ENCODE measurements around the gene ESYT2. TPM values are rescaled to one million over a fixed set of nuclear protein-coding genes. Genes with fewer than 3 reads are reported as not detected.

The ESYT2 gene
- total RNA-seq, 1 experiment from 2014 or later, result 37.5 TPM

GRCh38 chr7:158722574-158723237 is 106.6 kb downstream of the ESYT2 start:
- Histone ChIP-seq H3K27ac (ENCODE audit: low read depth, low read length, poor library complexity, severe bottlenecking) (no peak overlapping the region), H3K9me3 (ENCODE audit: low read depth, low read length, poor library complexity, severe bottlenecking) (no peaks in the 10 kb centered on the region)

GRCh38 chr7:158720112-158720511 is 109.2 kb downstream of the ESYT2 start:
- intact Hi-C loops (cut with micrococcal nuclease; ENCODE audit: unreplicated experiment), result no loop called here
- POLR2A ChIA-PET (ENCODE audit: low non-redundant PET), result no interaction called here
- CTCF ChIA-PET, result no interaction called here
- H3K4me3 ChIP-seq (ENCODE audit: low read depth, low read length, poor library complexity, severe bottlenecking), result no peak overlapping the region
- no peaks in the 10 kb centered on the region for H3K4me1 ChIP-seq (ENCODE audit: insufficient read depth, low read length, poor library complexity, severe bottlenecking)
- DNase-seq (ENCODE audit: low spot score), result no peak
- BruUV-seq (replicated peaks), result no TSS peak
- TF ChIP-seq EZH2 (IDR thresholded peaks at IDR 0.05; ENCODE audit: borderline replicate concordance, low read depth, low read length, poor library complexity, severe bottlenecking) (no peak), CTCF (conservative IDR thresholded peaks at IDR 0.05; ENCODE audit: low read depth, low read length) (no peak)
- no peaks in the 10 kb centered on the region for H3K9me3 ChIP-seq (ENCODE audit: low read depth, low read length, poor library complexity, severe bottlenecking)
- no peaks in the 10 kb centered on the region for H3K36me3 ChIP-seq (ENCODE audit: insufficient read depth, low read length, poor library complexity, severe bottlenecking)
- H3K27me3 ChIP-seq (replicated peaks; ENCODE audit: insufficient read depth, low read depth, low read length, poor library complexity), result peaks cover 32% of the 10 kb centered on the region
- no peak overlapping the region for H3K27ac ChIP-seq (ENCODE audit: low read depth, low read length, poor library complexity, severe bottlenecking)

More at GRCh38 chr7:158722574-158723237, 106.6 kb downstream of the ESYT2 start:
- no peaks in the 10 kb centered on the region for H3K4me1 ChIP-seq (ENCODE audit: insufficient read depth, low read length, poor library complexity, severe bottlenecking)
- H3K27me3 ChIP-seq (replicated peaks; ENCODE audit: insufficient read depth, low read depth, low read length, poor library complexity), result peaks cover 17% of the 10 kb centered on the region
- H3K36me3 ChIP-seq (ENCODE audit: insufficient read depth, low read length, poor library complexity, severe bottlenecking), result no peaks in the 10 kb centered on the region
- POLR2A ChIA-PET (ENCODE audit: low non-redundant PET), result no interaction called here
- no peak for DNase-seq (ENCODE audit: low spot score)
- CTCF ChIA-PET, result no interaction called here
- TF ChIP-seq EZH2 (IDR thresholded peaks at IDR 0.05; ENCODE audit: borderline replicate concordance, low read depth, low read length, poor library complexity, severe bottlenecking) (no peak), CTCF (conservative IDR thresholded peaks at IDR 0.05; ENCODE audit: low read depth, low read length) (no peak)
- no peak overlapping the region for H3K4me3 ChIP-seq (ENCODE audit: low read depth, low read length, poor library complexity, severe bottlenecking)
- BruUV-seq (replicated peaks), result no TSS peak
- intact Hi-C loops (cut with micrococcal nuclease; ENCODE audit: unreplicated experiment), result no loop called here

GRCh38 chr7:158716802-158717201 is 112.5 kb downstream of the ESYT2 start:
- TF ChIP-seq EZH2 (IDR thresholded peaks at IDR 0.05; ENCODE audit: borderline replicate concordance, low read depth, low read length, poor library complexity, severe bottlenecking), result no peak
- no peak for TF ChIP-seq CTCF (conservative IDR thresholded peaks at IDR 0.05; ENCODE audit: low read depth, low read length)
- ChIA-PET CTCF (no interaction called here), POLR2A (ENCODE audit: low non-redundant PET) (no interaction called here)
- intact Hi-C loops (cut with micrococcal nuclease; ENCODE audit: unreplicated experiment), result no loop called here
- no peaks in the 10 kb centered on the region for H3K36me3 ChIP-seq (ENCODE audit: insufficient read depth, low read length, poor library complexity, severe bottlenecking)
- no TSS peak for BruUV-seq (replicated peaks)
- no peaks in the 10 kb centered on the region for H3K9me3 ChIP-seq (ENCODE audit: low read depth, low read length, poor library complexity, severe bottlenecking)
- no peak overlapping the region for H3K27ac ChIP-seq (ENCODE audit: low read depth, low read length, poor library complexity, severe bottlenecking)
- H3K4me3 ChIP-seq (ENCODE audit: low read depth, low read length, poor library complexity, severe bottlenecking), result no peak overlapping the region
- no peak for DNase-seq (ENCODE audit: low spot score)
- H3K4me1 ChIP-seq (ENCODE audit: insufficient read depth, low read length, poor library complexity, severe bottlenecking), result no peaks in the 10 kb centered on the region
- H3K27me3 ChIP-seq (replicated peaks; ENCODE audit: insufficient read depth, low read depth, low read length, poor library complexity), result peaks cover 32% of the 10 kb centered on the region

Data from A673 (cell line).